Eye (tissue), 1 donor: ENCODE measurements around the gene GSTM3.
A peak's percentile ranks its signal among the peaks of the same experiment; 100 is the strongest.
"Not testable (repeated sequence)": the region's sequence is repeated elsewhere in the genome, so short reads cannot be mapped to it uniquely, and the experiment has no call there.

Experiments used
- DNase-seq: peaks from one replicate; pipeline ENCODE4 v3.0.0-alpha.2; 2015

GSTM3 gene

GRCh38 chr1:109725510-109725909 is 15.3 kb downstream of the GSTM3 start:
- no peak for DNase-seq

- DNase-seq: no peak
Measured at GRCh38 chr1:109724933-109725332, 15.9 kb downstream of the GSTM3 start.

- DNase-seq: no peak
Measured at GRCh38 chr1:109722908-109723691, 17.7 kb downstream of the GSTM3 start.

GRCh38 chr1:109721971-109722370 is 18.9 kb downstream of the GSTM3 start:
- no peak for DNase-seq

GRCh38 chr1:109721042-109721441 is 19.8 kb downstream of the GSTM3 start:
- no peak for DNase-seq

GRCh38 chr1:109719337-109719837 is 21.5 kb downstream of the GSTM3 start:
- DNase-seq: no peak

- DNase-seq: no peak
Measured at GRCh38 chr1:109718495-109718894, 22.3 kb downstream of the GSTM3 start.

GRCh38 chr1:109717729-109718128 is 23.1 kb downstream of the GSTM3 start:
- DNase-seq: no peak

GRCh38 chr1:109716570-109717090 is 24.2 kb downstream of the GSTM3 start:
- DNase-seq: no peak

- DNase-seq: no peak
Measured at GRCh38 chr1:109716121-109716520, 24.7 kb downstream of the GSTM3 start.

GRCh38 chr1:109714661-109715372 is 26.0 kb downstream of the GSTM3 start:
- peak; percentile 6 for DNase-seq

GRCh38 chr1:109713636-109714035 is 27.2 kb downstream of the GSTM3 start:
- no peak for DNase-seq

- no peak for DNase-seq
Measured at GRCh38 chr1:109712321-109712864, 28.4 kb downstream of the GSTM3 start.

- DNase-seq: peak; percentile 70
Measured at GRCh38 chr1:109711593-109712320, 29.1 kb downstream of the GSTM3 start, which contains the start of gene GSTM5. Gene GSTM5, plus strand, starts transcription at chr1:109712251. Its CDS starts 62 bp downstream, at chr1:109712313.

GRCh38 chr1:109709822-109710221 is 31.0 kb downstream of the GSTM3 start:
- DNase-seq: not testable (repeated sequence)

GRCh38 chr1:109708949-109709348 is 31.9 kb downstream of the GSTM3 start:
- peak; percentile 0 for DNase-seq

GRCh38 chr1:109705411-109705810 is 35.4 kb downstream of the GSTM3 start:
- no peak for DNase-seq

- DNase-seq: peak; percentile 3
Measured at GRCh38 chr1:109704173-109704572, 36.7 kb downstream of the GSTM3 start.

- peak; percentile 0 for DNase-seq
Measured at GRCh38 chr1:109702940-109703339, 37.9 kb downstream of the GSTM3 start.

GRCh38 chr1:109697861-109698260 is 43.0 kb downstream of the GSTM3 start:
- not testable (repeated sequence) for DNase-seq

GRCh38 chr1:109697066-109697465 is 43.8 kb downstream of the GSTM3 start:
- no peak for DNase-seq

- not testable (repeated sequence) for DNase-seq
Measured at GRCh38 chr1:109695138-109695537, 45.7 kb downstream of the GSTM3 start.

- not testable (repeated sequence) for DNase-seq
Measured at GRCh38 chr1:109694400-109694799, 46.4 kb downstream of the GSTM3 start.
